ENCODE measurements around the gene CASKIN1.
"Not testable (repeated sequence)": the region's sequence is repeated elsewhere in the genome, so short reads cannot be mapped to it uniquely, and the experiment has no call there.

DNA sequence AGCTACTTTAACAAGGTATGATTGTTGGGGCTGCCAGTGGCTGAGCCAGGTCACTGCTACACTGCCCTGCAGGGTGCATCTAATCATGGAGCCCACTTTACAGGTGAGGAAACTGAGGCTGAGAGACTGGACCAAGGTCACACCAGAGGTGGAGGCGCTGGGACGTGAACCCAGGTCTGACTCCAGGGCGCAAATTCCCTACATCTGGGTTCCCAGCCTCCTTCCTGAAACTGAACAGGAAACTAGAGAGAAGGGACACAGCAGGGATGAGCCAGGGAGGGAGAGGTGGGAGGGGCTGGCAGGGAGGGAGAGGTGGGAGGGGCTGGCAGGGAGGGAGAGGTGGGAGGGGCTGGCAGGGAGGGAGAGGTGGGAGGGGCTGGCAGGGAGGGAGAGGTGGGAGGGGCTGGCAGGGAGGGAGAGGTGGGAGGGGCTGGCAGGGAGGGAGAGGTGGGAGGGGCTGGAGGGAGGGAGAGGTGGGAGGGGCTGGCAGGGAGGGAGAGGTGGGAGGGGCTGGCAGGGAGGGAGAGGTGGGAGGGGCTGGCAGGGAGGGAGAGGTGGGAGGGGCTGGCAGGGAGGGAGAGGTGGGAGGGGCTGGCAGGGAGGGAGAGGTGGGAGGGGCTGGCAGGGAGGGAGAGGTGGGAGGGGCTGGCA lies 68.7 kb downstream of the CASKIN1 start:
- TF ChIP-seq, protein P1, sequence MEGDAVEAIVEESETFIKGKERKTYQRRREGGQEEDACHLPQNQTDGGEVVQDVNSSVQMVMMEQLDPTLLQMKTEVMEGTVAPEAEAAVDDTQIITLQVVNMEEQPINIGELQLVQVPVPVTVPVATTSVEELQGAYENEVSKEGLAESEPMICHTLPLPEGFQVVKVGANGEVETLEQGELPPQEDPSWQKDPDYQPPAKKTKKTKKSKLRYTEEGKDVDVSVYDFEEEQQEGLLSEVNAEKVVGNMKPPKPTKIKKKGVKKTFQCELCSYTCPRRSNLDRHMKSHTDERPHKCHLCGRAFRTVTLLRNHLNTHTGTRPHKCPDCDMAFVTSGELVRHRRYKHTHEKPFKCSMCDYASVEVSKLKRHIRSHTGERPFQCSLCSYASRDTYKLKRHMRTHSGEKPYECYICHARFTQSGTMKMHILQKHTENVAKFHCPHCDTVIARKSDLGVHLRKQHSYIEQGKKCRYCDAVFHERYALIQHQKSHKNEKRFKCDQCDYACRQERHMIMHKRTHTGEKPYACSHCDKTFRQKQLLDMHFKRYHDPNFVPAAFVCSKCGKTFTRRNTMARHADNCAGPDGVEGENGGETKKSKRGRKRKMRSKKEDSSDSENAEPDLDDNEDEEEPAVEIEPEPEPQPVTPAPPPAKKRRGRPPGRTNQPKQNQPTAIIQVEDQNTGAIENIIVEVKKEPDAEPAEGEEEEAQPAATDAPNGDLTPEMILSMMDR (IDR thresholded peaks at IDR 0.05) = not testable (repeated sequence)
- TF ChIP-seq POLR2A (IDR thresholded peaks at IDR 0.05) = not testable (repeated sequence)
